ENCODE measurements around the gene RORB.

The RORB gene

DNA sequence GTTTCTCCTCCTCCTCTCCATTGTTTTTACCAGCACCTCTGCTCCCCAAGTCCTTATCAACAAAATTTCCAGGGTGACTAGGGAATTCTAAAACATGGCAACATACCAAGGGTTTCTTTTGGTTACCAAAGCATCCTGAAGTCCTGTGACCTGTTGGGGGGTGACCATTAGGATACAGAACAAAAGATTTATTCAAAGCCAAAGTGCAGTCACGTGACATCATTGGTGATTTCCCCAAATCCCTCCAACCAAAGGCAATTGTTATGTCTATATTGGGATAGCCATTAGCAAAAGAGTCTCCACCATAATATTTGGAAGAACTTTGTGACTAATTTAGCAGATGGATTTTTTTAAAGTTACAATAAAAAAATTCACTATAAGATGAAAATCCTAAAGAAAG lies 222.2 kb downstream of the RORB start:
- no peak for DNase-seq (ENCODE audit: low spot score)

GRCh38 chr9:74721696-74722660 lies 224.8 kb downstream of the RORB start:
- no peak for DNase-seq (ENCODE audit: low spot score)

GRCh38 chr9:74724317-74724716 lies 227.2 kb downstream of the RORB start:
- DNase-seq (ENCODE audit: low spot score): no peak

- DNase-seq (ENCODE audit: low spot score): no peak
These were observed 229.4 kb downstream of the RORB start for GRCh38 chr9:74726581-74726980.

- DNase-seq (ENCODE audit: low spot score): no peak
These were observed 231.0 kb downstream of the RORB start for GRCh38 chr9:74728176-74728575.

DNA sequence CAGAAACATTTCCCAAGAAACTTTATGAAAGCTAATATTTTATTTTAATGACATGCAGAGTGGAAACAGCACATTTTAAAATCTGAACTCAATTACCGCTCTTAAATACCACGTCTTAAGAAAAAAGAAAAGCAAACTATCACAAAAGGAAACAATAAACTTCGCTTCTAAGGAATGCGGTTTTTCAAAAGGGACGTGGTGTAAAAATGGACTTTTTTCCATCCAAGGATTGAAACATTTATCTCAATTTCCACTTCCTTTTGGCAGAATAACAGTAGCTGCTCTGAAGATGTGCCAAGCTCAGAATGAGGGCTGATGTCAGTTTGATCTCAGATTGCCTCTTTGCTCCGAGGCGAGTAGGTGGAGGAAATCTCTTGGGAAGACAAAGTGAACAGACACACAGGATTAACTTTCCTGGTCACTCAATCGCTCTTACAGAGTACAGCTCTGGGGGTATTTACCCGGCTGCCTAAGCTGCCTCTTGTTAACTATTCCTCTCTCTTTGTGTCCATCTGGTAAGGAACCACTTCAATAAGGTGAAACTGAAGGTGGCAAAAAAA lies 232.1 kb downstream of the RORB start:
- no peak for DNase-seq (ENCODE audit: low spot score)

GRCh38 chr9:74735761-74736160 lies 238.6 kb downstream of the RORB start:
- DNase-seq (ENCODE audit: low spot score): no peak

DNA sequence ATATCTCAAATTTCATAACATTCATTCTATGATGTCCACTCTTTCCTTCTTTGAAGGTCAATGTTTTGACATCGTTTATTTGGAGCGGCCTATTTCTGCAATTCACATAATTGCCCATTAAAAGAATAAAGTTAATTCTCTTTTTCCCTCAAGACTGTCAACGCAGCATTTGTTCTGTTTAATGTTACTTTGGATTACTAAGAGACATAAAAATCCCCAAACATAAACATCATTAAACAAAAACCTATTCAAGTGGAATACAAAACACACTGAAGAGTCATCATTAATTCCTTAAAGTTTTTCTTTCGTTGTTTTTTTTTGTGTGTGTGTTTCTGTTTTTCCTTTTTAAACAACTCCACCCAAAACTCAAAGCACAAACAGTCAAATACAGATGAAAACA lies 239.5 kb downstream of the RORB start:
- no peak for DNase-seq (ENCODE audit: low spot score)

GRCh38 chr9:74742191-74742790 lies 245.2 kb downstream of the RORB start:
- no peak for DNase-seq (ENCODE audit: low spot score)
